CD4-positive, alpha-beta T cell treated with Interleukin-4 for 4 hours (primary cell): ENCODE data around the gene LPCAT3.

Experiments used
- DNase-seq: peaks from one replicate; pipeline ENCODE4 v3.0.0-alpha.2; 2020

The LPCAT3 gene

DNA sequence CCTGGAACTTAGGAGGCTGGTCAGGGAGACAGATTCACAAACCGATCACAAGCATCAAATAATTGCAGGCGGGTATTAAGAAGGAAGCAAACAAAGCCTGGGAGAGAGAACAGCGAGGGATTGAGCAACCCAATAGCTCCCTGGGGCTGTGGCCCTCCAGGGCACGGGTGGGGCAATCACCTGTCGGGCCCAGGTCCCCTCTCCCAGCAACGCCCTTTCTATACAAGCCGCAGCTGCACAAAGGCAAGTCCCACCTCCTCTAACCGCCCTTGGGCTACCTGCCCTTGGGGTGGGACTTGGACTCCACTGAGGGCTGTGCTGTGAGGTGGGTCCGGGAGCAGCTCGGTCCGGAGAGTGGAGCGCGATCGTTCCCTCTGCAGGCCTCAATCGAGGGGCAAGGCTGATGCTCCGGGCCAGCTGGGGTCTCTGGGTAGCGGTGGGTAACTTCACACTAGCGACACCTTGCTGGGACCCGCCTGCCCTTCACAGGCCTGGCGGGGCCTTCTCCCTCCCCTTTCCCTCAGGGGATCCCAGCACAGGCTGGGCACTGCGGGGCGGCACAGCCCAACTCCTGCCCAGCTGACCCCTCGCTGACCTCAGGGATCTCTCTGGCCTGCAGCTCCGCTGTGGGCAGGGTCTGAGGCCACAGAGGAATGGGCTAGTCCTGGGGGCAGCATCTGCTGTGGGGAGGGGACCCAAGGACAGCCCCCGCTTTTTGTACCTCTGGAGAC is 55.8 kb downstream of the LPCAT3 start:
- no peak for DNase-seq

DNA sequence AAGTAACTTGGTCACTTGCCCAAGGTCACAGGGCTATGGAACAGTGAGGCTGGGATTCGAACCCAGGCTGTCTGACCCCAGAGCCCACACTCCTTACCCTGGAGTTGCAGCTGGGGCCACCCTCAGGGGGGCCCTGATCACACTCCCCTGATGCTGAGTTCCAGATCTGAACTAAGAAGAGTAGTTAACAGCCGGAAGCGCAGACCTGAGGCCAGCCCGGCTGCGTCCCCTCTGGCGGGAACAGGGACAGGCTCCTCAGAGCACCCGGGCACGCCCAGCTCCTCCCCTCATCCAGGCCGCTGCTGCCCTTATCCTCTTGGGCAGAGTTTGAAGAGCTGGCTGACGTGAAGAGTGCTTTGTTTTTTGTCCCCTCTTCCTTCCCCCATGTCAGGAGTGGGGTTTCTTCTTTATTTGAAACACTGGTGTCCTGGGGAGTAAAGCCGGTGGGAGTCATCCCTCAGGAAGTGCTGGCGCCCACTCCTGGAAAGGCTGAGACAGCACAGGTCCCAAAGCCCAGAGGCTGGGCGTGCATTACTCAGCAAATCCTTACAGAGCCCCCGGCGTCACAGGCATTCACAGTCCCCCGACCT is 56.5 kb downstream of the LPCAT3 start:
- DNase-seq = no peak

DNA sequence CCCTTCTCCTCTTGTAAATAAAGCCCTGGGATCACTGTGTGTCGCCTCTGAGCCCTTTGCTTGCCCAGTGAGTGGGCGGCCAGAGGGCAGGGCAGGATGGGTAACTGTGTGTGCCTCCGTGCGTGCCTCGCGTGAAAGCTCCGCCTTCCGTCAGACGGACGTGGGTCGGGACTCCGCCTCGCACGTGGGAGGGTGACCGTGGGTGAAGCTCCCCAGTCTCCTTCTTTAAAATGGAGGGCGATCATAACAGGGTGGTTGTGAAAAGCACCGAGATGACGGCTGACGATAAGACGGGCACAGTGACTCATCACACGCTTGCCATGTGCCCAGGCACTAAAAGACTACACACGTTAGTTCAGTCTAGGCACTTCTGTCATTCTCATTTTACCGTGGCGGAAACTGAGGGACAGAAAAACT is 57.0 kb downstream of the LPCAT3 start:
- DNase-seq = peak; percentile 98

GRCh38 chr12:6960593-6961277 is 57.5 kb downstream of the LPCAT3 start:
- no peak for DNase-seq

DNA sequence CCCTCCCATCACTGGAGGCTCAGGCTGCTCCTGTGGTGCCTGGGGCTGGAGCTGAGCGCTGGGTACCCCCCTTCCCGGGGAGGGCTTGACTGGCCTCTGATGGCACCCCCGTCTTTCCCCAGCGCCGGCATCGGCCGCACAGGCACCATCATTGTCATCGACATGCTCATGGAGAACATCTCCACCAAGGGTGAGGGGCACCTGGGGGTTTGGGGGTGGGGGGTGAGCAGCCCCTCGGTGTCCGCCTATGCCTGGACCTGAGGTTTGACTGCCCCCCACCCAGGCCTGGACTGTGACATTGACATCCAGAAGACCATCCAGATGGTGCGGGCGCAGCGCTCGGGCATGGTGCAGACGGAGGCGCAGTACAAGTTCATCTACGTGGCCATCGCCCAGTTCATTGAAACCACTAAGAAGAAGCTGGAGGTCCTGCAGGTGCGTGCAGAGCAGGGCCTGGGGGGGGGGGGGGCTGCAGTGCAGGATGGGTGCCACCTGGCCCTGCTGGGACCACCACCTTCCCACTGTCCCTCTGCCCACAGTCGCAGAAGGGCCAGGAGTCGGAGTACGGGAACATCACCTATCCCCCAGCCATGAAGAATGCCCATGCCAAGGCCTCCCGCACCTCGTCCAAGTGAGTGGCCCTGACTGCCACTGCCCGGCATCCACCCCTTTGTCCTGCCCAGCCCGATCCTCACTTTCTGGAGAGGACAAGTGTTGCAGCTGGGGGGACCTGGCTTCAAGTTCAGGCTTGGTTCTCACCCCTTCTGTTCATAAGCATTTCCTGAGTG is 58.3 kb downstream of the LPCAT3 start:
- DNase-seq = no peak

GRCh38 chr12:6959058-6959804 is 59.0 kb downstream of the LPCAT3 start:
- DNase-seq = peak; percentile 89

DNA sequence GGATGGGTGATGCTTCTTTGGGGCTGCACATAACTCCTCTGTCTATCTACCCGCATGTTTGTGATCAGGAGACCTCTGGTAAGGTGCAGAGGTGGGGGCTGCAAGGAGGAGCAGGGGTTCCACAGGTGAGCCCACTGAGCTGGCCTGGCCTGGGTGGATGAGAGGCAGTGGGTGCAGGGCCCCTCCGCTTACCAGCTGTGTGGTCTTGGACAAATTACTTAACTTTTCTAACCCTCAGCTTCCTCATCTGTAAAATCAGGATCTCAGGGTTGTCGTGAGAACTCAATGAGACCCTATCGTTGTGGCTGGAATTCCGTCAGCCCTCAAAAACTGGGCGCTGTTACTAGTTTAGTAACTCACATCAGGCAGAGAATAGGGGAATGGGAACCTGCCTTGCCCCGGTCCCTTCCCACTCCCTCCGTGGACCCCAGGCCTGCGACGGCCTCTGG is 59.6 kb downstream of the LPCAT3 start:
- no peak for DNase-seq

- DNase-seq = no peak
Measured at GRCh38 chr12:6957741-6958608, 60.3 kb downstream of the LPCAT3 start.

DNA sequence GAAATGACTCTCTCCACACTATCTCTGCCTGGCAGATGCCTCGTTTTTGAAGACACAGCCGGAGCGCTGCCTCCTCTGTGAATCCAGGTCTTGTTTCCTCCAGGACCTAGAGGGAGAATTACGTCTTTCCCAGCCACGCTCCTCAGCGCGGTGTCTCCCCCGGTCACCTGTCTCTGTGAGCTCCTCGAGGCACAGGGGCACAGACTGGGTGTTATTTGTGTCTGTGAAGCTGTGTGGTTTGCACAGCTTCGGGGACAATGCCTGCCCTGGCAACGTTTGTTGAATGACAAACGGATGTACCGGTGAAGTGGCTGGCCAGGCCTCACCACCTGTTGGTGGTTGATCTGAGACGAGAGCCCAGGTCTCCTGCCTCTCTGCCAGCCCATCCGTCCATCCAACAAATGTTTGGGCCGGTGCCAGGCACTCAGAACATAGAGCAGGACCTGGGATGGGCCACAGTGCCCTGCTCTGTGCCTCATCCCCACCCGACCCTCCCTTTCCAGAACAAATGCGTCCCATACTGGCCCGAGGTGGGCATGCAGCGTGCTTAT is 61.0 kb downstream of the LPCAT3 start:
- peak; percentile 62 for DNase-seq

GRCh38 chr12:6956021-6956727 is 62.1 kb downstream of the LPCAT3 start:
- DNase-seq = no peak

DNA sequence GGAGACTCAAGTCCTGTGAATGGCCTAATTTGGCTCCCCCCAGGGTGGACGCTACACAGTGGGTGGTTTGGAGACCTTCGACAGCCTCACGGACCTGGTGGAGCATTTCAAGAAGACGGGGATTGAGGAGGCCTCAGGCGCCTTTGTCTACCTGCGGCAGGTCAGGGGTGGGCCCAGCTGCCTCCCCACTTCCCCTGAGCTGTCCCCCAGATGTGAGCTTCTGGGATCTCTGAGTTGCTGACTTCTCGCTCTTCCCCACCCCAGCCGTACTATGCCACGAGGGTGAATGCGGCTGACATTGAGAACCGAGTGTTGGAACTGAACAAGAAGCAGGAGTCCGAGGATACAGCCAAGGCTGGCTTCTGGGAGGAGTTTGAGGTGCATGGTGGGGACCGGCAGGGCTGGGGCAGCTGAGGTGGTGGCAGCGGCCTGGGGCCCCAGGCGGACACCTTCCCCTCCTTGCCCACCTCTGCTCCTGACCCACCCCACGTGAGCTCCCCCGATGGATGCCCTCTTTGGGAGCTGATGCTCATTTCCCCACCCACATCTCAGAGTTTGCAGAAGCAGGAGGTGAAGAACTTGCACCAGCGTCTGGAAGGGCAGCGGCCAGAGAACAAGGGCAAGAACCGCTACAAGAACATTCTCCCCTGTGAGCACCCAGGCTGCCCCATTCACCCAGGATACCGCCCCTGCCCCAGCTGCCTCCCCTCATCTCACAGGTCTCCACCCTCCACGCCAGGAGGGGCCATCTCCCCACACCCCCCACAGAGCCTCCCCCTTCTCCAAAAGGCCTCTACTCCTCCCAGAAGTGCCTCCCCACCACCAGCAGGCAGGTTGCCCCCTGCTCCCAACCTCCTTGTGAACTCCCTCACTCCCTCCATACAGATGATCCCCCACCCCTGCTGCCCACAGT is 62.9 kb downstream of the LPCAT3 start:
- DNase-seq = no peak

- DNase-seq = no peak
Measured at GRCh38 chr12:6954316-6955107, 63.8 kb downstream of the LPCAT3 start.

DNA sequence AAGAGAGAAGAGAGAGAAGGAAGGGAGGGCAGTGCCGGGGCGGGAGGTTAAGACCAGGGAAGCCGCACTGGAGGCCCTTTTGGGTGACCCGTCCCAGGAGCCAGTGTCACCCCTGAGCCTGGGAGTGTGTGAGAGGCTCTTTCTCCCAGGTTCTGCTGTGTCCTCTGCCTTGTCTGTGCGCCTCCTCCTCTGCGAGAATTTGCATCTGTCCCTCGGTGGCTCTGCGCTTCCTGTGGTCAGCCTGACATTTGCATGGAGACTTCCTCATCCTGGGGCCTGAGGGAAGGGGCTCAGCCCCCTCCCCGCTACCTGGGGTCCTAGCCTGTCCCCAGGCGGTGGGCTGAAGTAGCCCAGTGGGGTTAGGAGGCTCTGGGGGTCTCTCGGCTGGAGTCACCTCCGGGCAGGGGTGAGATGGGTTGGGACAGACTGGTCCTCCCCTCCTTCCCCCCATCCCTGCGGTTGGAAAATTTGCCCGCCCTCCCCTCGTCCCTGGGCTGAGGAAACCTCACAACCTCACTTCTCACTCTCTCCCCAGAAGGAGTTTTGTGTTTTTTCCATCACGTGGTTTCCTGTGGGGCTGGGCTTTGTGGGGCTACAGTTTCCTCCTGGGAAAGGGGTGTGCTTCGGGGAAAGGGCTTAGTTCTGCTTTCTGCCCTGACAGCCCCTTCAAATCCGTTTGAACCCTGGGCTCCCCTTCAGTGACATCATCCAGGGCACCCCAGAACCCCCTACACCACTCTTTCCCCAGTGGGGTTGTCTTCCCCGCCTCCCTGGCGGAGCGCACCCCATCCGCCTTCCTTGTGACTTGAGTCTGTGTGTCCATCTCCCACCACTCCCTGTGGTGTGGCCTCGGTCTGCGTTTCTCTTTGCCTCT is 64.6 kb downstream of the LPCAT3 start:
- peak; percentile 84 for DNase-seq

- DNase-seq = no peak
Measured at GRCh38 chr12:6952863-6953441, 65.3 kb downstream of the LPCAT3 start.

- no peak for DNase-seq
Measured at GRCh38 chr12:6952121-6952862, 66.0 kb downstream of the LPCAT3 start.

GRCh38 chr12:6951551-6952120 is 66.6 kb downstream of the LPCAT3 start:
- no peak for DNase-seq
